ENCODE data around the gene MAST2.
"Not testable (repeated sequence)": the region's sequence is repeated elsewhere in the genome, so short reads cannot be mapped to it uniquely, and the experiment has no call there.

Gene MAST2

DNA sequence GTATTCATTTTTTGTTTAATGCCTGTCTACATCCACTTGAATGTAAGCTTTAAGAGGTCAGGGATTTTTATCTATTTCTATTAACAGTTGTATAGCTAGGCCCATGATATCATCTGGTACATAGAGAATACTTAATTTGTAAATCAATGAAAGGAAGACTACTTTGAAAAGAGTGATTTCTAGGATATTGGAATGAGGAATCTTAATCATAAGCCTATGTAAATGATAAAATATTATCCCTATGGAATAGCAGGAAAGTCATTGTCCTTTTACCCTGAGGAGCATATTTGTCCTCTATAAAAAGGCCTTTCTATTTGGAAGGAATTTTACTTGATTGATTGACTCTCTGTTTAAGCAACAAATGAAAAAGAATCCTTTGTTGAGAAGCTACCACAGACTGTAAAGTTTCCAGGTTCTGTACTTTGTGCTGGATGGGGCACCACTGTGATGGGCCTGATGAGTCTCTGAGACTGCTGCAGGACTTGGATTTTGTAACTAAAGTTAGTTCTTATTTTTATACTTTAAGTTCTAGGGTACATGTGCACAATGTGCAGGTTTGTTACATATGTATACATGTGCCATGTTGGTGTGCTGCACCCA lies 53.8 kb downstream of the MAST2 start:
- no peak for DNase-seq (ENCODE audit: low read depth in 1 of 2, low spot score in 1 of 2)

DNA sequence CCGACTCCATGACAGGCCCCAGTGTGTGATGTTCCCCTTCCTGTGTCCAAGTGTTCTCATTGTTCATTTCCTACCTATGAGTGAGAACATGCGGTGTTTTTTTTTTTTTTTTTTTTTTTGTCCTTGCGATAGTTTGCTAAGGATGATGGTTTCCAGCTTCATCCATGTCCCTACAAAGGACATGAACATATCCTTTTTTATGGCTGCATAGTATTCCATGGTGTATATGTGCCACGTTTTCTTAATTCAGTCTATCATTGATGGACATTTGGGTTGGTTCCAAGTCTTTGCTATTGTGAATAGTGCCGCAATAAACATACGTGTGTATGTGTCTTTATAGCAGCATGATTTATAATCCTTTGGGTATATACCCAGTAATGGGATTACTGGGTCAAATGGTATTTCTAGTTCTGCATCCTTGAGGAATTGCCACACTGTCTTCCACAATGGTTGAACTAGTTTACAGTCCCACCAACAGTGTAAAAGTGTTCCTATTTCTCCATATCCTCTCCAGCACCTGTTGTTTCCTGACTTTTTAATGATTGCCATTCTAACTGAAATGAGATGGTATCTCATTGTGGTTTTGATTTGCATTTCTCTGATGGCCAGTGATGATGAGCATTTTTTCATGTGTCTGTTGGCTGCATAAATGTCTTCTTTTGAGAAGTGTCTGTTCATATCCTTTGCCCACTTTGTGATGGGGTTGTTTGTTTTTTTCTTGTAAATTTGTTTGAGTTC lies 54.5 kb downstream of the MAST2 start:
- DNase-seq (ENCODE audit: low read depth in 1 of 2, low spot score in 1 of 2), result not testable (repeated sequence)

DNA sequence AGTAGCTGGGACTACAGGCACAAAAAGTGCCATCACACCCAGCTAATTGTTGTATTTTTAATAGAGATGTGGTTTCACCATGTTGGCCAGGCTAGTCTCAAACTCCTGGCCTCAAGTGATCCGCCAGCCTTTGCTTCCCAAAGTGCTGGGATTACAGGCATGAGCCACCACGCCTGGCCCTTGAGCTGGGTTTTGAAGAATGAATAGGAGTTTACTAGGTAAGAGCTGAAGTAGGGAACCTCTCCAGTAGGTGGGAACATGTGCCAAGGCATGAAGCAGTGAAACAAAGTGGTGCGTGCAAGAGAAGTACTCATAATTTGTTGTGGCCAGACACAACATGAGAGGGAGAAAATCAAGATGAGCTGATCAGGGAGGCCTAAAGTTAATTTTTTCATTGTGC lies 55.8 kb downstream of the MAST2 start:
- DNase-seq (ENCODE audit: low read depth in 1 of 2, low spot score in 1 of 2), result no peak

DNA sequence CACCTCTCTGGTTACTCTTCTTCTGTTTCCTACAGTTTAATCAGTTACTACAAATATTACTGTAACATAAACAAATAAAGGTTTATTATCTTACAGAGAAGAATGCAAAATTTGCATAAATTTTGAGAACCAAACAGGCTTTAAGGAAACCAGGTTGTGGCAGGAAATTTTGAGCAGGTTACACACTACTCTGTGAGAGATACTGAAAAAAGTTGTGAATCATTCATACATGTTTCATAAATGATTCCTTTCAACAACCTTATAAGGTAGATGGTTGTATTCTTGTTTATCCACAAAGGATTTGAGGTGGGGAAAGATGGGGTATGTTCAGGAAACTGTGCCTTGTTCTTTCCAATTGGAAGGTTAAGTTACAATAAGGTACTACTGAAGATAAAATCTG lies 58.6 kb downstream of the MAST2 start:
- DNase-seq (ENCODE audit: low read depth in 1 of 2, low spot score in 1 of 2), result no peak

DNA sequence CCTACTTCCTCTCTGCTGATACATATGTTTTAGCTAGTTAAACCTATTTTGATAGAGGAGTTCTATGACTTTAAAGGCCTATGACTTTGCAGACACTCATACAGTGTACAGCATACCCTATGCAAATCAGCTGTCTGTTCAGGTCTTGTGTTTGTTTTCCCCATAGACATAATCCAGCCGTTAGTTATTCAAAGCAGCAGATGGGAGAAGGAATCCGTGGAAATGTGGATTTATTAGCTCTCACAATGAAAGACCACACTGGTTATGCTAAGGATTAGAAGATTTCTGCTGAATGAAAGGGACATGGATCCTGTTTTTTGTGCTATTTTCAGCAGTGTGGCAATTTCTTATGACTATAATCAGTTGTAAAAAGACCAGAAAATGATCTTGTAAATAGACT lies 59.8 kb downstream of the MAST2 start:
- no peak for DNase-seq (ENCODE audit: low read depth in 1 of 2, low spot score in 1 of 2)

DNA sequence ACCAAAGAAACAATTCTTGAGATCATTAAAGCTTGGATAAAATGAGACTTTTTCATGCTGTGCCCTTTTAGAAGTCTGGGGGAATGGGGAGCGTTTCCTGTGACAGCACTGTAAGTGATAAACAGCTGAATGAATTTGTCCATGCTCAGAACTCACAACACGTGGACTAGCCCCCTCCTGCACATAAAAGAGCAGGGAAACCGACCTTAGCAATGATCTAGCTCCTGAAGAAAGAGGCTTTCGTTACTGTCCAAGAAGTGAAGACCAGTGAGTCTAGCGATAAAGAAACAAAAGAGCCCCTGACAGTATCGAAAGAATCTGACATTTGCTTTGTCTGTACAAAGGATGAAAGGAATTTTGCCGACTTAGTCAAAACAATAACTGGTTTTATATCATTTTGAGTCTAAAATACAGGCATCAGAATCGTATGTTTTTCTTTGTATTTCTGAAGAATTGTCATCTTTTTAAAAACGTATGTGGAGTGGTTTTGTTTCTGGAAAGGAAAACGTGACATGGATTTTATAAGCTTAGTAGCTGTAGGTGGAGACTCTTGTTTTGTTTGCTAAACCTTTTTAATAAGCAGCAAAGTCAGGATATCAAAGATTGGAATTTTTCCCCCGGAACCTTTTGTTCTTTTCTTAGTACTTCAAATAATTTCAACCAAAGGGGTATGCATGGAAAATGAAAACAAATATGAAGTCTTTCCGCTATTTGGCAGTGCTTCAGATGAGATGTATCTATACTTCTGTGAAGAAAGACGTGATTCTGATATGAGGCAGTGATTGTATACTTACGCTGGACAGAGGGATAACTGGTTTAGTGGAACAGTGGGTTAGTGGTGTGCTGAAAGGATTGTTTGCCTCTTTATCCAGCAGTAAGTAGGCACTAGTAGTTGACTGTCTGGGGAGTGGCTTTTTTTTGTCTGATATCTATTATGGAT lies 61.0 kb downstream of the MAST2 start:
- no peak for DNase-seq (ENCODE audit: low read depth in 1 of 2, low spot score in 1 of 2)

DNA sequence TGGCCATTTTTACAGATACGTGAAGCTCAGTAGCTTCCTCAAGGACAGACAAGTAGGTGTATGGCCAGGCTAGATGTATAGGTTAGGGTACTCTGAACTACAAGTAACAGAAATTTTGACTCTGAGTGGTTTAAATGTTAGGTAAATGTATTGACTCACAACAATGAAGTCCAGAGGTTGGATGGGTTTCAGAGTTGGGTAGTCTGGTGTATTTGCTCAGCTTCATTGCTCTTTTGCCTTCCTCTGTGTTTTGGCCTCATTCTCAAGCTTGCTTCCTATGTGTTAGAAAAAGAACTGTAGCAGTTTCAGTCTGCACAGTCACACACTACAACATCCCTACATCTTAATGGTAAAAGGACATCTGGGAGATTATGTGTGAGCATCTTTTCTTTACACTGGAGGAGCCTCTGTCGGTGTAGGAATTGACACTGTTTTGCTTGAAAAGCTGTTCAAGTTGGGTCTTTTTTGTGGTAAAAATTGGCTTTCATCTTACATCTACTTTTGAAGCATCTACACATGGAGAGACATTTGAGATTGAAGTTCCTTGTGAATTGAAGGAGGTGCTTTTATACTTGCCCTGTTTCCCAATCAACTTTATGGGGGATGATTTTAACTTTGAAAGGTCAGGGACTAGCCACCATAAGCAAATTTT lies 64.4 kb downstream of the MAST2 start:
- DNase-seq (ENCODE audit: low read depth in 1 of 2, low spot score in 1 of 2), result no peak

DNA sequence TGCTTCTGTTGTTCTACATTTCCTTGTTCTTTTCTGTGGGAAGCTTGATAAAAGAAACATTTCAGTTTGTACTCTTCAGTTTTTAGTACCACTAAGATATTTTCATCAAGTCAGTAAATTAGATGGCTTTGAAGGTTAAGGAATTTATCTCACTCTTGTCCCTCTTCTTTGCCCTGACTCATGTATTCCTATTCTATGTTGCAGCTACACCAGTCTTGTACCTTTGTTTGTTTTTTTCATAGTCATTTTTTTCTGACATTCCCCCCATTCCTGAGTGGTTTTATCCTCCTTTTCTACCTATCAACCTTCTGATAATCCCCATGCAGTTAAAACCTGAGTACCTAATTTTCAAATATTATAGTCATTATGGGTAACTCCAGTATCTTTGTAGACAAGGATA lies 65.4 kb downstream of the MAST2 start:
- no peak for DNase-seq (ENCODE audit: low read depth in 1 of 2, low spot score in 1 of 2)

DNA sequence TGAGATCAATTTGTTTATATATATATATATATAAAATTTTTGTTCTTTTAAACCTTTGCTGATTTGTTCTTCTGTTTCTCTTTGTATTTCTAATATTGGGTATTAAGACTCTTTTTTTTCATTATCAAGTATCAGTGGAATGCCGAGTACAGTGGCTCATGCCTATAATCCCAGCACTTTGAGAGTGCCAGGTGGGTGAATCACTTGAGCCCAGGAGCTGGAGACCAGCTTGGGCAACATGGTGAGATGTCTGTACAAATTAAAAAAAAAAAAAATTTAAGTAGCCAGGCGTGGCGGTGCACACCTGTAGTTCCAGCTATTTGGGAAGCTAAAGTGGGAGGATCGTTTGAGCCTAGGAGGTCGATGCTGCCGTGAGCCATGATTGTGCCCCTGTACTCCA lies 67.1 kb downstream of the MAST2 start:
- DNase-seq (ENCODE audit: low read depth in 1 of 2, low spot score in 1 of 2), result no peak

DNA sequence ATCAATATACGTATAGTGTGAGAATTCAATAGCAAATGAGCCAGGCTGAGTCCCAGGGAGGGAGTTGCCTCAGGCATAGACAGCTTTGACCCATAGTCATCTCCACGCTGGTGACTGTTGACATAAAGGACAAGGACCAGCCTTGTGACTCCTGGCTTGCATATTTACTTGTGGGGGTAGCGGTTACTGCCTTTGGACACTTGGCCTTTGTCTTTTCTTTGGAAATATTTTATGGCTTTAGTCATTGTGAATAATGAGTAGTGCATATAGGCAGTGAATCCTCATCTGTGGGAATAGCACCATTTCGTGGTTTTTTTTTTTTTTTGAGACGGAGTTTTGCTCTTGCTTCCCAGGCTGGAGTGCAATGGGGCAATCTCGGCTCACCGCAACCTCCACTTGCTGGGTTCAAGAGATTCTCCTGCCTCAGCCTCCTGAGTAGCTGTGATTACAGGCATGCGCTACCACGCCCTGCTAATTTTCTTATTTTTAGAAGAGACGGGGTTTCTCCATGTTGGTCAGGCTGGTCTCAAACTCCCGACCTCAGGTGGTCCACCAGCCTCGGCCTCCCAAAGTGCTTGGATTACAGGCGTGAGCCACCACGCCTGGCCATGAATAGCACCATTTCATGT lies 68.9 kb downstream of the MAST2 start:
- not testable (repeated sequence) for DNase-seq (ENCODE audit: low read depth in 1 of 2, low spot score in 1 of 2)

DNA sequence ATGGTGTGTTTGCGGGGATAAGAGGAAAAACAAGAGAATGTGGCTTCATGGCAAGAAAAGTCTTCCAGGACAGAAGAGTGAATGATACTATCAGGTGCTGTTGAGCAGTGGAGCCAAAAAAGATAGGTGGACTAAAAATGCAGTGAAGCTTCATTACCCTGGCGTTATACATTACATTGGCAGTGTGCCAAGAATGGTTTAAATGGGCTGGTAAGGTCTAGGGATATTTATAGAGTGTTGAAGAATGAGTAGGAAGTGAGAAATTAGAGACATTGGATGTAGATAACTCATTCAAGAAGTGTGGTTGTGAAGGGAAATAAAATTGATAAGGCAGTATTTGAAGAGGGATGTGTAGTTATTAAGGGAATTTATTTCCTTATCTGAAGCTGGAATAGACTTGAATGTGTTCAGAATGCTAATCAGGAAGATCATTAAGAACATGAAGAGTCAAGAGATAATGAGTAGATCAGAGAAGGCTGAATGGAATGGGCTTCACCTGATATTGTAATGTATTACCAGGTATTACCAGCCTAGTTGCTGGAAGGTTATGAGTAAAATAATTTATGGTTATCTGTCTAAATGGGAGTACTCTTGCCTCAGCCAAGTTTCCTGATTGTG lies 72.7 kb downstream of the MAST2 start:
- DNase-seq (ENCODE audit: low read depth in 1 of 2, low spot score in 1 of 2), result no peak

DNA sequence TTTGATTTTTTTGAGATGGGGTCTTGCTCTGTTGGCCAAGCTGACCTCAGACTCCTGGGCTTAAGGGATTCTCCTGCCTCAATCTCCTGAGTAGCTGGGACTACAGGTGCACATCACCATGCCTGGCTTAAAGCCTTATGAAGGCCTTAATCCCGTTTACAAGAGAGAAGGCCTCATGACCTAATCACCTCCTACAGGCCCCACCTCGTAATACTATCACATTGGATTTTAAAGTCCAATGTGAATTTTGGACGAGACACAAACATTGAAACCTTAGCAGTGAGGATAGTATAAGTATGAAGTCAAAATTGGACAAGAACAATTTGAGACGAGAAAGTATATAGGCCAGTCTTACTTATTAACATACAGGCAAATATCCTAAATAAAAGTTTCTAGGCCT lies 73.9 kb downstream of the MAST2 start:
- no peak for DNase-seq (ENCODE audit: low read depth in 1 of 2, low spot score in 1 of 2)

DNA sequence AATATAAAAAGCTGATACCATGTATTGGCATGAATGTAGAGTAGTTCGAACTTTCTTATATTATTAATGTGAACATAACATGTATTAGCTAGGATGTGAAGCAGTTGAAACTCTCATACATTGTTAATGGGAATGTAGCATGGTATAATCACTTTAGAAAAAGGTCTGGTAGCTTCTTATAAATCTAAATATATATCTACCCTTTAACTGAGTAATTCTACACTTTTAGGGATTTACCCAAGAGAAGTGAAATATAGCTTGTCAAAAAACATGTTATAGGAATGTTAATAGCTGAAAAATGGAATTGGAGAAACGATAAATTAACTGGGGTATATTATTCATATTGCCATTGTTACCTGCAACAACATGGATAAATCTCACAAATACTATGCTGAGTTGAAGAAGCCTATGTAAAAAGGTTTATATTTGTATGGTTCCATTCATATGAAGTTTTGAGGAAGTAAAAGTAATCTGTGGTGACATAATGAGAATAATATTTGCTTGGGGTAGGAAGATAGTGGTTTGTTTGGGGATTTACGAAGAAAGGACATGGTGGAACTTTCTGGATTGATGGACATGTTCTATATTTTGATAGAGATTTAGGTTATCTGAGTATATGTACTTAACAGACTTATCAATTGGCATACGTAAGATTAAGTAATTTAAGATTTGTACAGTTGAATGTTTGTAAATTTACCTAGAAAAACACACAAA lies 76.6 kb downstream of the MAST2 start:
- no peak for DNase-seq (ENCODE audit: low read depth in 1 of 2, low spot score in 1 of 2)

DNA sequence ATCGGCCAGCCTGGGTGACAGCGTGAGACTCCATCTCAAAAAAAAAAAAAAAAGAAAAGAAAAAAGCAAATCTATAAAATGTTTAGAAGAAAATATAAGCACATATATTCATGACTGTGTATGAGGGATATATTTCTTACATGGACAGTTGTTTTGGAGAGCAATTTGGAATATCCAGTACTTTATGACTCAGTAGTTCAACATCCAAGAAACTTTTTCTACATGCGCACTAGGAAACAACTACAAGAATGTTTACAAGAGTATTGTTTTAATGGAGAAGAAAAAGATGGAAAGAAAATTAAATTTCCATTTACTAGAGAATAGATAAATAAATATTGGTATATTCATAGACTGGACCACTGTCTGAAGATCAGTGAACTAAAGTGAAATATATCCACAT lies 77.5 kb downstream of the MAST2 start:
- no peak for DNase-seq (ENCODE audit: low read depth in 1 of 2, low spot score in 1 of 2)

DNA sequence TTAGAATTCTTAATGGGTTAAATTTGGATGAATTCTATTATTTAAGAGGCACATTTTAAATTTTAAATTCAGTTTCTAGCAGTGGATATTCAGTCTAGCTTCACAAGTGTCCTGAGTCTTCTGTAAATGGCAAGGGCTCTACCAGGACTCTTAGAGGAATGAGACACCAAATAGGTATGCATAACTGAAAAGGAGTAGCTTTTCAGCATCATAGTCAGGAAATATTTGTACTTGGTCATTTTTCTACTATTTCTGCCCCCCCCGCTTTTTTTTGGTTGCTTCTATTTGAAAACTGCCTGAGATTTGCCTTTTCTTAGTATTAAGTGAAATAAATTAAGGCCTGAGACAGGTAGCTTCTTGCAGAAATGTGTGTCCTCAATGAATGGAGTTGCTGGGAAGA lies 80.2 kb downstream of the MAST2 start:
- no peak for DNase-seq (ENCODE audit: low read depth in 1 of 2, low spot score in 1 of 2)

DNA sequence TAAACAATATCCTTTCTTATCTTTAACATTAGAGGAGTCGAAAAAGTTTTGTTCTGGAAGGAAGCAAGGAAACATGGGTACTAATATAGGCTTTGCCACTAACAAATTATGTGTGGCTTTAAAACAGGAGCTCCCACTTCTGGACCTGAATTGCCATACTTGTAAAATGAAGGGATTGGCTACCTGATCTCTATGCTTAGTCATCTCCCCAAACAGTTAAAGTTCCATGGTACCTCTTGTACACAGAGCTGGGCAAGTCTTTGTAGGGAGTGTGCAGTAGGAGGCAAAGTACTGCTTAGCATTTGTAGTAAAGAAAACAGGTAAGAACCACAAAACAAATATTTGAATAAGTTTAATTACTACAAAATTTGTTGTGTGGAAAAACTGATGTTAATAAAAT lies 81.3 kb downstream of the MAST2 start:
- no peak for DNase-seq (ENCODE audit: low read depth in 1 of 2, low spot score in 1 of 2)

DNA sequence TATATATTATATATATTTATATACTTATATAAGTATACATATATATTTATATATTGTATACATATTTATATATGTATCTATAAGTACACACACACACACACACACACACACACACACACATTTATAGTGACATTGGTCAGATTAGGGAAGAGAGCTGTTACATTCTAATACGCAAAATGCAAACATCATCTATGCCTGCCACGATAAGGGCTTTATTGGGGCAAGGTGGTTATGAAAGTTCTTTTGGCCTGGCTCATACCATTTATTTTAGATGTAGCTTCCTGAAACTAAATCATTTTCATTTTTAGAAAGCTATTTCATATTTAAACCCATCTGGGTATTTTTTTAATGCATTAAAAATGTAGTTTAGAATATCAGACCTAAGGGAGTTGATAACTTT lies 82.8 kb downstream of the MAST2 start:
- DNase-seq (ENCODE audit: low read depth in 1 of 2, low spot score in 1 of 2), result no peak

DNA sequence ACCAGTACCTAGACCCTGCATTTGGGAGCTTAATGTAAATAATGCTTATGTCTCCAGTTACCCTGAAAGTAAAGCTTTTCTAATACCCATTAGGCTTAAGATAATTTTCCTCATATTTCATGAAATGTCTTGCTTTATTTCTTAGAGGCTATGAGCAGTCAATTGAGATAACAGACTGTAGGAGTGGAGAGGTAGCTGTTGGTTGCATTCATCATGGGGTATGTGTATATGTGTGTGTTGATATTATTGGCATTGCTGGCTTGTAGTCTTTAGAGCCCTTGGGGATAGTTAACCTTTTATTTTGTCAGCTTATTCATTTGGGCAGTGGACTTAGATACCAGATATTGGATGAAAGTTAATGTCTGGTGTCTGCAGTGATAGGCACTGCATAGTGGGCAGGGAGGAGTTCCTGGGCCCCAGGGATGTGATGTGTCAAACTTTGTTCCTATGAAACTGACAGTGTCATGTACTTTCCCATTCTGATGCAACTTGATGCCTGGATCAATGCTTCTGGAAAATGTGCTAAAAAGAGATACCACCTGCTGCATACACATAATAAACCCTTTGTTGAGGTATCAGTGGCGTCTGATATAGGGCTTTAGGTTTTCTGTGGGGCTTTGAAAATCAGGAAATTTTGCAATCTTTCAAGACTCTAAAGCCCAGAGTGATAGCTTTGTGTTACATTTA lies 83.9 kb downstream of the MAST2 start:
- no peak for DNase-seq (ENCODE audit: low read depth in 1 of 2, low spot score in 1 of 2)

DNA sequence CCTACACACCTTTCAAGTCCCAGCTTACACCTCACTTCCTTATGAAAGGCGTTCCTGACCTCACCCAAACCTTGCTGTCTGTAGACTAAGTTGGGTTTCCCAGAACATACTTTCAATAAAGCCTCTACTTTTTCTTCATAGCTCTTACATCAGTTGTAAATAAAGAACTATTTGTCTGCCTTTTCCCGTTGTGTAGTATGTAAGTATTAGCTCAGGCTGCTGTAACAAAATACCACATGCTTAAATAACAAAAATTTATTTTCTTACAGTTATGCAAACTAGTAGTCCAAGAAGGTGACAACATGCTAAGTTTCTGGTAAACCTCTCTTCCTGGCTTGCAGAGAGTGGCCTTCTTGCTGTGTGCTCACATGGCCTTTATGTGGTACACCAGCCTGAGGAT lies 86.7 kb downstream of the MAST2 start:
- DNase-seq (ENCODE audit: low read depth in 1 of 2, low spot score in 1 of 2), result no peak

All from activated CD4-positive, alpha-beta T cell treated with anti-CD3 and anti-CD28 coated beads, Interleukin-2, amount 50 U/mL, for 24 hours (primary cell).